ENCODE results near the gene ARRB1. TPM values are rescaled to one million over a fixed set of nuclear protein-coding genes. Genes with fewer than 3 reads are reported as not detected.

Gene ARRB1
- total RNA-seq, 3 donors from 2014 or later: 31.2 to 64.0 (median 42.3) TPM

GRCh38 chr11:75265851-75266531 lies 85.5 kb downstream of the ARRB1 start:
- TF ChIP-seq CTCF (IDR thresholded peaks at IDR 0.05) (no peak), POLR2AphosphoS5 (IDR thresholded peaks at IDR 0.05) (no peak), POLR2A (IDR thresholded peaks at IDR 0.05) (no peak)
- intact Hi-C loops (cut with DNase I; ENCODE audit: low total_unique reads): loop anchor here (5.0 kb wide), 1 partner anchor 1979 kb away; no protein-coding TSS in a partner anchor
- H3K4me3 ChIP-seq: no peak overlapping the region
- no peaks in the 10 kb centered on the region for H3K4me1 ChIP-seq
- H3K9me3 ChIP-seq: no peaks in the 10 kb centered on the region
- DNase-seq (ENCODE audit: low spot score in 2 of 2): no peak
- peak overlapping the region in 1 of 2 donors; percentile 25 for H3K27ac ChIP-seq
- no peaks in the 10 kb centered on the region for H3K36me3 ChIP-seq
- no peaks in the 10 kb centered on the region for H3K27me3 ChIP-seq

GRCh38 chr11:75264971-75265370 lies 86.5 kb downstream of the ARRB1 start:
- H3K27ac ChIP-seq: peak overlapping the region in 1 of 2 donors; percentile 25
- no peaks in the 10 kb centered on the region for H3K9me3 ChIP-seq
- no peaks in the 10 kb centered on the region for H3K36me3 ChIP-seq
- H3K27me3 ChIP-seq: no peaks in the 10 kb centered on the region
- TF ChIP-seq POLR2AphosphoS5 (IDR thresholded peaks at IDR 0.05) (no peak), POLR2A (IDR thresholded peaks at IDR 0.05) (no peak), CTCF (IDR thresholded peaks at IDR 0.05) (no peak)
- H3K4me3 ChIP-seq: no peak overlapping the region
- no peaks in the 10 kb centered on the region for H3K4me1 ChIP-seq
- intact Hi-C loops (cut with DNase I; ENCODE audit: low total_unique reads): loop anchor here (5.0 kb wide), 1 partner anchor 1978 kb away; no protein-coding TSS in a partner anchor
- peak in 1 of 2 donors; percentile 41 for DNase-seq (ENCODE audit: low spot score in 2 of 2)

DNA sequence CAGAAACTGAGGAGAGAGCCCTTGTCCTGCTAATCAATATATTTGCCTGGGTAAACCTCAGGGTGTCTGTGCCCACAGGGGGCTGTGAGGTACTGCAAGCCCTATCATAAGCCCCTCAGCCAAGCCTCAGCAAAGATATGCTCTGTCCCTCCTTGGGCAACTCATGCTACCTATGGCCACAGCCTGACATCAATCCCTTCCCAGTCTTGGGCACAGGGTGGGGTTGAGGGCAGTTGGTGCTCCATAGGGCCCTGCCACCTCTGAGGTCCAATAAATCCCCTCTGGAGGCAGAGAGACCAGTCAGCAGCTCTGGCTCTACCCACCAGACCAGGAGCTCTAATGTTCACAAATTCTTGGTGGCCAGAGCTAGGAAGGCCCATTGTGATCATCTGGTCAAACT lies 87.1 kb downstream of the ARRB1 start:
- TF ChIP-seq POLR2A (IDR thresholded peaks at IDR 0.05): no peak
- no peak for TF ChIP-seq POLR2AphosphoS5 (IDR thresholded peaks at IDR 0.05)
- no peak for TF ChIP-seq CTCF (IDR thresholded peaks at IDR 0.05)
- no peaks in the 10 kb centered on the region for H3K27me3 ChIP-seq
- no peaks in the 10 kb centered on the region for H3K9me3 ChIP-seq
- H3K4me1 ChIP-seq: no peaks in the 10 kb centered on the region
- no peak for DNase-seq (ENCODE audit: low spot score in 2 of 2)
- intact Hi-C loops (cut with DNase I; ENCODE audit: low total_unique reads): no loop called here
- no peak overlapping the region for H3K4me3 ChIP-seq
- no peaks in the 10 kb centered on the region for H3K36me3 ChIP-seq
- peak overlapping the region in 1 of 2 donors; percentile 25 for H3K27ac ChIP-seq

DNA sequence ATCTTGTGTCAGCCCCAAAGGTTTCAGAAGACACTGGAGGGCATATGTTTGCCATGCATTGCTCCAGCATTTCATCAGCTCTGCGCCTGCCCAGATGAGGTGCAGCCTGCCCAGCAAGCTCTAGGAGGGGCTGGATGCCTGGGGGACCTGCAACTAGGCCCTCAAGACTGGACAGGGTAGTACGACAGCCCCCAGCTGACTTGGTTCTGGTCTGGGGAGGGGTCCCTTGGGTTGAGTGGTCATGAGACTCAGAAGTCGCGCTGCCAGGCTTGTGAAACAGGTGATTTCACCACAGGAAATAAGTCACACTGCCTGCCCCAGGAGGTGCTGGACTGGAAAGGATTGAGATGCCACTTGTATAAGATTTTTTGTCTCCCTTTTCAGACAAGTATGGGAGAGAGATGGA lies 87.5 kb downstream of the ARRB1 start:
- Histone ChIP-seq H3K27ac (peak overlapping the region in 1 of 2 donors; percentile 25), H3K36me3 (no peaks in the 10 kb centered on the region), H3K4me3 (no peak overlapping the region), H3K4me1 (no peaks in the 10 kb centered on the region), H3K9me3 (no peaks in the 10 kb centered on the region), H3K27me3 (no peaks in the 10 kb centered on the region)
- TF ChIP-seq POLR2AphosphoS5 (IDR thresholded peaks at IDR 0.05) (no peak), POLR2A (IDR thresholded peaks at IDR 0.05) (no peak), CTCF (IDR thresholded peaks at IDR 0.05) (no peak)
- intact Hi-C loops (cut with DNase I; ENCODE audit: low total_unique reads): no loop called here
- peak in 1 of 2 donors; percentile 49 for DNase-seq (ENCODE audit: low spot score in 2 of 2)
